GM19468 (cell line): ENCODE measurements around the gene RNF114.
"Not testable (repeated sequence)": the region's sequence is repeated elsewhere in the genome, so short reads cannot be mapped to it uniquely, and the experiment has no call there.

Experiments
- ATAC-seq: cut with Tn5 transposase; IDR thresholded peaks from one replicate; pipeline ENCODE4 v1.9.1; 2021; ENCODE audit warnings: mild to moderate bottlenecking, moderate library complexity, moderate number of reproducible peaks; ENCODE audit not compliant: unreplicated experiment; ENCODE audit errors: extremely low read depth

The RNF114 gene

DNA sequence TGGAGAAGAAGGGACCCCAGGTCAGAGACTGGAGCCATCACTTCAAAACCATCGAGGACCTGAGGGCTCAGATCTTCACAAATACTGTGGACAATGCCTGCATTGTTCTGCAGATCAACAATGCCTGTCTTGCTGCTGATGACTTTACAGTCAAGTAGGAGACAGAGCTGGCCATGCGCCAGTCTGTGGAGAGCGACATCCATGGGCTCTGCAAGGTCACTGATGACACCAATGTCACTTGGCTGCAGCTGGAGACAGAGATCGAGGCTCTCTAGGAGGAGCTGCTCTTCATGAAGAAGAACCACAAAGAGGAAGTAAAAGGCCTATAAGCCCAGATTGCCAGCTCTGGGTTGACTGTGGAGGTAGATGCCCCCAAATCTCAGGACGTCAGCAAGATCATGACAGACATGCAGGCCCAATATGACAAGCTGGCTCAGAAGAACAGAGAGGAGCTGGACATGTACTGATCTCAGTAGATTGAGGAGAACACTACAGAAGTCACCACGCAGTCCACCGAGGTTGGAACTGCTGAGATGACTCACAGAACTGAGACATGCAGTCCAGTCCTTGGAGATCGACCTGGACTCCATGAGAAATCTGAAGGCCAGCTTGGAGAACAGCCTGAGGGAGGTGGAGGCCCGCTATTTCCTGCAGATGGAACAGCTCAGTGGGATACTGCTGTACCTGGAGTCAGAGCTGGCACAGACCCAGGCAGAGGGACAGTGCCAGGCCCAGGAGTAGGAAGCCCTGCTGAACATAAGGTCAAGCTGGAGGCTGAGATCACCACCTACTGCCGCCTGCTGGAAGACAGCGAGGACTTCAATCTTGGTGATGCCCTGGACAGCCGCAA lies 21.1 kb downstream of the RNF114 start:
- not testable (repeated sequence) for ATAC-seq

DNA sequence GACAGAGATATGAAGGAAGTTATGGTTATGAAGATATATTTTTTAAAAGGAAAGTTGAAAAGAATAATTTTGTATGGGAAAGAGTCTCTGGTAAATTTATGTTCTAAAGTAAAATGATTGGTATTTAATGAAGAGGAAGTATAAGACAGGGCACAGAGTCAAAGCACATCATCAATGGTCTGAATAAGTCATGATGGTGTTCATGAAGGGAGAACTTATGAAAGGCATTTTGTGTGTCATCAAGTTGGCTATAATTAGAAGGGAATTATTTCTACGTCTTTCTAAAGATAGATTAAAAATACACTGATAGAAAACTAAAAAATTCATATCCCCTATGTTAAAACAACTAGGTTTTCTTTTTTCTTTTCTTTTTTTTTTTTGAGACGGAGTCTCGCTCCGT lies 25.2 kb downstream of the RNF114 start:
- ATAC-seq, result no peak

- ATAC-seq, result no peak
Observed at GRCh38 chr20:49964964-49965780, 29.0 kb downstream of the RNF114 start.

DNA sequence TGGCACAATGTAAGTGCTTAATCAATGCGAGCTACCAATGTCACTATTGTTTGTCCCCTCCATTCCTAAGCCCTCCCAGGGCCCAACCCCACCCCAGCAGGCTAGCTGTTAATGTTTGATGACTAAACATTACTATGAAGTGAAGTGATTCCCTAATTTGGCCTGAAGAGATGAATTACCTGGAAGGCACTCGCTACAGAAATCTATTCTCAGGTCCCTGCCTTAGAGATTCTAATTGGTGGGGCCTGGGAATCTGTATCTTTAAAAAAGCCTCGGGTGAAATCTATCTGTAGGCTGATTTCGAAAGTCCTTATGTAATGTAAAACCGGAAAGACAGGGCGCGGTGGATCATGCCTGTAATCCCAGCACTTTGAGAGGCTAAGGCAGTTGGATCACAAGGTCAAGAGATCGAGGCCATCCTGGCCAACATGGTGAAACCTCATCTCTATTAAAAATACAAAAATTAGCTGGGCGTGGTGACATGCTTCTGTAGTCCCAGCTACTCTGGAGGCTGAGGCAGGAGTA lies 29.6 kb downstream of the RNF114 start:
- ATAC-seq, result no peak

DNA sequence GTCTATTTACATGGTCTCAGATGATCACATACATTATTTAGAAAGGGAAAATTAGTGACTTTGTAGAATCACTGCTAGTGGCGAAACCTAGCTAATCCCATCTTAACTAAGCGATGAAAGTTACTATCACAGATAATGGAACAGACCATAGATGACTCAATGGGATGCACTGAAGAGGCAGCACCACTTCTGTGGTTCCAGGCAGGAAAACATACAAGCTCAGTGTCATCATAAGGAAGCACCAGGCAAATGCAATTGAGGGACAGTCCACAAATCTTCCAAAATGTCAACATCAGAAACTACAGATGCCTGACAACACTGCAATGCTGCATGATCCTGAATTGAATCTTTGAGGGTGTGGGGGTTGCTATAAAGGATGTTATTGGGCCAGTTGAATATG lies 30.7 kb downstream of the RNF114 start:
- no peak for ATAC-seq

GRCh38 chr20:49969234-49969633 lies 33.0 kb downstream of the RNF114 start:
- ATAC-seq, result no peak

DNA sequence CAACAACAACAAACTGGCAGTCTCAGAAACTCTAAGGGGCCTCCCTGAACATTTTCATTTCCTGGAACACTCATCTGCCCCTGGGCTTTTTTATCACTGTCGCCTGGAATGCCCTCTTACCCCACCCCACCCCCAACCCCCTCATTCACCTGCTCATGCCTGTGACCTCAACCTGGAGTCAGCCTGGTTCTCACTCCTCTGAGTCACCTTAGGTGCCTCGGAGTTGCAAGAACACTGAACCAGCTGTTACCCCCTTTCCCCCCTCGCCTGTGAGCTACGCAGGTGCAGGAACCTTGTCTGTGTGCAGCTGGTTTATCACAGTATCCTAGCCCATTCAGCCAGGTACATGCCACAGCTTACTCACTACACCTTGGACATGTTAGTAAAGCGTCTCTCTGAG lies 33.7 kb downstream of the RNF114 start:
- no peak for ATAC-seq

DNA sequence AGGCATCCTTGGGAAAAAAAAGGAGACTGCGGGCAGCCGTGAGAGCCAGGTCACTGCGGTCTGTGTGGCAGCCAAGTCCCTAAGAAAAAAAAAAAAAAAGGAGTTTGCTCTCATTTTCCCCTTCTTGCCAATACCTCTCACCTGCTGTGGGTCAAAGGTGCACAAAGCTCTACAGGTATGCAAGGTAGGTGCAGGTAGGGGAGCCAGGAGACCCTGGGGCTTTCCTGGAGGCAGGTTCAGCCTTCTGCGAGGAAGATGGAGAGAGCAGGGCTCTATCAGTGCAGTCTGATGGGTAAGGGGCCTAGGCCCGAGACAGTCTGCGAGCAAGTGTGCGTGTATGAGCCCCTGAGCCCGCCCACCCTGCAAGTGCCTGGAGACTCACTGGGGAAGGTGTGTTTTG lies 34.3 kb downstream of the RNF114 start:
- ATAC-seq, result no peak

DNA sequence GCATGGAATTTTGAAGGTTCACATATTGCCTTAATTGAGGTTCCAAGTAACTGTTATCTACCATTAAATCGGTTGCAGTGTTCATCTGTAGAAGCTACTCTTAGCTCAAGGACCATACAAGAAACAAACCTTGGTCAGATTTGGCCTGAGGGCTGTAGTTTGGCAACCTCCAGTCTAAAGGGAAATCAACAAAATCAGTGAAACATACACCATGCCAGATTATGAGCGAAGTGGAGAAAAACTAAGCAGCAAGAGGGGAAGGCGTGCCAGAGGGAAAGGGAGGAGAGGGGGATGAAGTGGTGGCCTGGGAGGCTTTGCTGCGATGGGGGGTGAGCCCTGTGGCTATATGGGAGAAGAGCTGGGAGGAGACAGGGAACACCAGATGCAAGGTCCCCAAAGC lies 37.8 kb downstream of the RNF114 start:
- no peak for ATAC-seq

DNA sequence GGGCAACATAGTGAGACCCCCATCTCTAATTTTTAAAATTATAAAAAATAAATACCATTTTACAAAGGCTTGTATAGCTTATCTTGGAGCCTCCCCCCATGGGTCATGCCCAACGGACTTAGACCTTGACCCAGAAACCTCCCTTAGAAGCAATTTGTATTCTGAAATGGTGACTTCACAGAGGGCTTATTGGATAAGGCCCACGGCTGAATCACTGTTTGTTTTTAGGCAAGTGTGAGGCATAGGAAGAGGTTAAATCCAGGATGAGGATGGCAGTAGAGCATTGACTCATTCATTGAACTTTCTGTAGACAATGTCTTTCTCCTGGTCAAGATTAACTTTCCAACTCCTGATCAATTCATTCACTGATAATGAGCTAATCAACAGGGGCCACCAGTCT lies 40.3 kb downstream of the RNF114 start:
- ATAC-seq, result no peak

- ATAC-seq, result not testable (repeated sequence)
Observed at GRCh38 chr20:49977740-49978139, 41.5 kb downstream of the RNF114 start.

- no peak for ATAC-seq
Observed at GRCh38 chr20:49978685-49979029, 42.5 kb downstream of the RNF114 start.

DNA sequence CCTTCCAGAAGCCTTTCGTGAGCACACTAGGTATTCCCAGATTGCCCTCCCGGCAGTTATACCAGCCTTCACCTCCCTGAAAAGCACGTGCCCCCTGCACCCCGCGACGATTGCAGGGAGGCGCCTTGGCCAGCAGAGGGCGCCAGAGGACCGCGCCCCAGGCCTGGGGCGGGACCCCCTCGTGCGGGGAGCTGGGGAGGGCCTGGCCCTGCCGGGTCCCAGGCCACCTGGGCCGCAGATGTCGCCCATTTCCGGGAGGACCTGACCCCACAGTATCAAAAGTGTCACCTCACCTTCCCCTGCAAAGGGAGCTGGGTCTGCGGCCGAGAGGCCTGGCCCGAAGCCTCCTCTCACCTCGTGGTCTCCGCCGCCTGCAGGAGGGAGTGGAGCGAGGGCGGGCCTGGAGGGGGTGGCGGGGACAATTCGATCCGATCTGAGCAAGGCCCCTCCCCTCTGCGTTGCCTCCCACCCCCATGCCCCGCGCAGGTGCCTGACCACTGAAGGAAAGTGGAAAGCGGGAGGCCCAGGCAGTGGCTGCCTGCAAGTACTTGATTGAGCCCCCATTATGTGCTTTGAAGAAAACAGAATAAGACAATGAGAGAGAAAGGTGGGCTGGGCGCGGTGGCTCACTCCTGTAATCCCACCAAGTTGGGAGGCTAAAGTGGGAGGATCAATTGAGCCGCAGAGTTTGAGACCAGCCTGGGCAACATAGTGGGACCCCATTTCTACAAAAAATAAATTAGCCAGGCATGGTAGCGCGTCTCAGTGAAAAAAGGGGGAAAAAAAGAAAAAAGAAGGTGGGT lies 43.0 kb downstream of the RNF114 start:
- no peak for ATAC-seq

- no peak for ATAC-seq
Observed at GRCh38 chr20:49980140-49981008, 44.2 kb downstream of the RNF114 start.

DNA sequence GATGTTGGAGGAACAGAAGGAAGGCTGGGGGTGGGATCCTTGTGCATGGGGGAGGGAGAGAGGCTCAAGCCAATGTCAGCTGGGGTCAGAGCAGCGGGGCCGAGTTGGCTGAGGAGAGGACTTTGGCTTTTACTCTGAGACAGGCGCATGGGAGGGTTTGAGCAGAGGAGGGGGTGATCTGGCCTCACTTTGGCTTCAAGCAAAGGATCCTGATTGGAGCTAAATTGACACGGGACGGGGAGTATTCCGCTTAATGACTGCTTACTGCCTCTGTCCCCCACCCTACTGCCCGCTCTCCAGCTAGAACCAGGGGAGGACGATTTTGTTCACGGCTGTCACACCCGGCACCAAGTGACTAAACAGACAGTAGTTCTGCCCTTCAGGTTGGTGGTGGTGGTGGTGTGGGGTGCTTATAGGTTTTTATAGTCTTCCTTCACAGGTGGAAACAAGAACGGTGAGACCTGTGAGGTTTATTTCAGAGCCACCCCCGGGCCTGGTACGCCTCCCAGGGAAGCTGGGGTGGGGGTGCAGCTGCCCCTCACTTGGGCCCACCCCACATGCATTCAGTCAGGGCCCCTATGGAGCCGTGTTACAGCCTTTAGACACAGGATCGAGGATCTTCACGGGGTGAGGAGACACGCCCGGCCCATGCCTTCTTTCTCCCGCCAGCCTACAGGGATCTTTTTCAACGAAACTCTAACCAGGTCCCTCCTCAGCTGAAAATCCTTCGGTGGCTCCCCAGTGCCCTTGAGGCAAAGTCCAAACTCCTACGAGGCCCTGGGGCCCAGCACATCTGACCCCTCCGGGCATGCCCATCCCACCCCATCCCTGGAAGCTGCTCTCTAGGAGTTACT lies 45.2 kb downstream of the RNF114 start:
- no peak for ATAC-seq

GRCh38 chr20:49982072-49982345 lies 45.8 kb downstream of the RNF114 start:
- ATAC-seq, result no peak

- peak; percentile 77 for ATAC-seq
Observed at GRCh38 chr20:49982346-49983122, 46.3 kb downstream of the RNF114 start, which contains the start of gene SNAI1. TSS of gene SNAI1 (plus strand) at chr20:49982980. CDS start at chr20:49983060, 80 bp downstream.
